Stimulated activated CD8-positive, alpha-beta memory T cell treated with anti-CD3 and anti-CD28 coated beads, Interleukin-4, amount 100 ng/mL, for 48 hours (primary cell): ENCODE results near the gene ARL11.
"Not testable (repeated sequence)": the region's sequence is repeated elsewhere in the genome, so short reads cannot be mapped to it uniquely, and the experiment has no call there.

Source experiments
- DNase-seq: peaks from one replicate; pipeline ENCODE4 v3.0.0-alpha.2; 2020

ARL11 gene

GRCh38 chr13:49627831-49628652 is at the start of gene ARL11:
Gene ARL11, plus strand, starts transcription at chr13:49628507. Its CDS starts 1,941 bp downstream, at chr13:49630448.
- DNase-seq, result peak; percentile 74

- DNase-seq, result no peak
Observed at GRCh38 chr13:49579501-49579900, 48.8 kb upstream of the ARL11 start.

GRCh38 chr13:49580980-49581680 is 47.2 kb upstream of the ARL11 start:
- DNase-seq, result no peak

- DNase-seq, result no peak
Observed at GRCh38 chr13:49584771-49585182, 43.5 kb upstream of the ARL11 start.

- DNase-seq, result peak; percentile 74
Observed at GRCh38 chr13:49585220-49586157, 42.8 kb upstream of the ARL11 start, which contains the start of gene RCBTB1. Gene RCBTB1, minus strand, starts transcription at chr13:49585558. Its CDS starts 18,279 bp downstream, at chr13:49567279.

- DNase-seq, result no peak
Observed at GRCh38 chr13:49586717-49587116, 41.6 kb upstream of the ARL11 start.

GRCh38 chr13:49587311-49587847 is 40.9 kb upstream of the ARL11 start:
- DNase-seq, result no peak

- DNase-seq, result not testable (repeated sequence)
Observed at GRCh38 chr13:49590714-49591113, 37.6 kb upstream of the ARL11 start.

- not testable (repeated sequence) for DNase-seq
Observed at GRCh38 chr13:49593876-49594275, 34.4 kb upstream of the ARL11 start.

- no peak for DNase-seq
Observed at GRCh38 chr13:49594576-49594975, 33.7 kb upstream of the ARL11 start.

- DNase-seq, result no peak
Observed at GRCh38 chr13:49596221-49596620, 32.1 kb upstream of the ARL11 start.

- no peak for DNase-seq
Observed at GRCh38 chr13:49597043-49597641, 31.2 kb upstream of the ARL11 start.

GRCh38 chr13:49602005-49602404 is 26.3 kb upstream of the ARL11 start:
- DNase-seq, result no peak

- DNase-seq, result not testable (repeated sequence)
Observed at GRCh38 chr13:49602615-49603014, 25.7 kb upstream of the ARL11 start.

- no peak for DNase-seq
Observed at GRCh38 chr13:49604570-49604969, 23.7 kb upstream of the ARL11 start.

- peak; percentile 84 for DNase-seq
Observed at GRCh38 chr13:49606747-49607648, 21.3 kb upstream of the ARL11 start.

GRCh38 chr13:49607761-49608160 is 20.5 kb upstream of the ARL11 start:
- DNase-seq, result no peak

- no peak for DNase-seq
Observed at GRCh38 chr13:49608651-49609331, 19.5 kb upstream of the ARL11 start.

- DNase-seq, result no peak
Observed at GRCh38 chr13:49610176-49610575, 18.1 kb upstream of the ARL11 start.

GRCh38 chr13:49612042-49612441 is 16.3 kb upstream of the ARL11 start:
- DNase-seq, result not testable (repeated sequence)
